Myometrial cell (primary cell): Measurements from ENCODE around the gene FAM199X. TPM values are rescaled to one million over a fixed set of nuclear protein-coding genes. Genes with fewer than 3 reads are reported as not detected.

ENCODE experiments used
- total RNA-seq: library from RNA; depleted of rRNA; stranded (reverse); fragments of >200 nt; gene quantifications from 2 replicates; pipeline ENCODE4 v1.2.3, GENCODE V29; 2015

The FAM199X gene
- total RNA-seq: 8.4 and 13.1 TPM in 2 replicates

DNA sequence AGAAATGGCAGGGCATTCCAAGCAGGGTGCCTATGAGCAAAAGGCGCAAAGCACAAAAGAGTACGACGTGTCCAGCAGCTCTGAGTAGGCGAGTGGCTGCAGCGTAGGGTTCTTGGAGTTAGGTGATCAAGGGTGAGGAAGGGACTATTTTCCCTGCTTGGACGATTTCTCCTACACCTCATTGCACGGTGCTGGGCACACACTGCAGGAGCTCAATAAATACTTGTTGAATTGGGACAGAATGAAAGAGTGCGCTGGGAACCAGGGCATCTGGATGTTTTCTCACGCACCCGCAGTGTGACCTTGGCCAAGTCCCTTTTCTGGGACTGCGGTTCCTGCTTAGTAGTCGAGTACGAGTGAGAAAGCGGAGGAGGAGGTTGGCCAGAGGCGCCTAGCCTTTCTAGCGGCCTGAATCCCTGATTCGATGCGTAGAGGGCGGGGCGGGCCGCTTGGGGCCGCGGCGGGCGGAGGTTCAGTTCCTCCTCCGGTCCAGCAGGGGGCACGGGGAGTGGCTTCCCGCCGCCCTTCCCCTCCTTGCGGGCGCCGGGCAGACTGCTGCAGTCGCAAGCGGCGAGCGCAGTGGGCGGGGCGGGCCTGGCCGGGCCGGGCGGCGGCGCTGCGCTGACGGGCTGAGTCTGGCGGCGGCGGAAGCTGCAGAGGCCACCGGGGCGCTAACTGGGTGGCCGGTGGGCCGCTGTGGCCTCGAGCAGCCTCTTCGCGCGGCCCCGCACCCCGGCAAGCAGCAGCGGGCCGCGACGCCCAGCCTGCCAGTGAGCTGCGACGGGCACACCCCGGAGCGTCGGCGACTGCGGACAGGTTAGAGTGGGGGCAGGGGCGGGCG lies at the start of gene FAM199X:
TSS of gene FAM199X (plus strand) at position 560 of the 841 bp plus-strand sequence. CDS start 333 bp downstream, outside the sequence.

DNA sequence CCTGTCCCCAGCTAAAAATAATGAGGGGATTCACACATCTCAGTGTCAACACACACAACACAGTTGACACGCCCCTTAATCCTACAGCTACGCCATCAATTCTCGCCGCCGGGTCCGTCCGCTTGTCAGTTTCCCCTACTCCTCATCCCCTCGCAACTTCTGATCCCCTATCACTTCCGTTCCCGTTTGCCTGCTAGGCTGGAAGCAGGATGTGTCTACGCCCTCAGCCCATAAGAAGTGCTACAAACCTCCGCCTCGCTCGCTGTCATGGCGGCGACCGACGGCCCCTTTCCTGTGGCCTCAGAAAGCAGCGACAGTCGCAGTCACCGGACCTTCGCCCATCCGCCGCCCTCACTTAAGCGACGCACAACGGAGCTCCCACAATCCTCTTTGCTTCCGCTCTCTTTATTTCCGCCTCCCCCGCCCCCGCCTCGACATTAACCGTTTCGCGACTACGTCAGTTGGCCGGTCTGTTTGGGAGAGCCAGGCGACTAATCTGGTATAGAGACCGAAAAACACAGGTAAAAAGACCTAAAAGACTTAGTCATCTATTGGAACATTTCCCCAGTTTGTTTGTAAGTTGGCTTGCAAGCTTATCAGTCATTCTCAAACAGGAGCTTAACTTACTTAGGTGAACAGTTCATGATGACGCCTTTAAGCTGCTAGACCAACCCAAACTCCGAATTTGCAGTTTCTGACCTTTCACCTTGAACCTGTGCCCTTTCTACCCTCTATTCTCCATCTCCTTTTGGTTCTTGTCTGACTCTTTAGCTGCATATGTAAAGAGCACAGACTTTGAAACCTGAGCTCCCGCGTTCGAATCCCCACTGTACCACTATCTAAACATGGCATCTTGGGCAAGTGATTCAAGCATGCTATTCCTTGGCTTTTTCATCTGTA lies 9.4 kb upstream of the FAM199X start, which contains the start of gene SLC25A53:
TSS of gene SLC25A53 (minus strand) at position 380 of the 900 bp plus-strand sequence. CDS start 51,752 bp downstream, outside the sequence.

Other genes starting within 250 kb of the FAM199X start
- 2.9 and 8.5 TPM in 2 replicates for gene TMSB15B, start 203.8 kb upstream of the FAM199X start, total RNA-seq
- gene H2BW1, start 152.7 kb upstream of the FAM199X start, total RNA-seq: not detected in 2 replicates
- gene H2BW2, start 126.5 kb upstream of the FAM199X start, total RNA-seq: not detected in 2 replicates
- gene TMSB15C, start 90.2 kb upstream of the FAM199X start, total RNA-seq: 0.35 and 3.2 TPM in 2 replicates
- gene ZCCHC18, start 53.9 kb upstream of the FAM199X start, total RNA-seq: under 0.01 and 0.18 TPM in 2 replicates
- gene SLC25A53, start 9.4 kb upstream of the FAM199X start, total RNA-seq: 1.7 and 4.3 TPM in 2 replicates
- gene ESX1, start 88.5 kb downstream of the FAM199X start, total RNA-seq: 1.4 and 8.2 TPM in 2 replicates